ENCODE data around the gene MC3R.

DNA sequence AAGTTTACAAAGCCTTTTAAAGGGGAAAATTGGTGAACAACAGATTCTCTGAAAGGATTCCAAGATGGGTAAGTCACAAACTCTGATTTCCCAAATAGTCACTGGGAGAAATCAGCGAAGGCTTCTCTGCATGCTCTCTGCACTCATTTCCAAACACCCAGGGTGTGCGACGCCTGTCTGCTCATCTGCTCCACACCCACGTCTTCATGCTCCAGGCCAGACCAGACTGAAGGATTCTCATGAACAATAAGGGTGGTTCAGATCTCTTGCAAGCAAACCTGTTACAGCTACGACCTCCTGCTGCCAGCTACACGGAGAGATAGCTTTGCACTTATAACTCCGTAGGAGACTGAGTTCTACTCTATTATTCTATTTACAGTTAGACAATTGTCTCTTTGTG lies 1.4 kb downstream of the MC3R start:
- TF ChIP-seq, protein P1, sequence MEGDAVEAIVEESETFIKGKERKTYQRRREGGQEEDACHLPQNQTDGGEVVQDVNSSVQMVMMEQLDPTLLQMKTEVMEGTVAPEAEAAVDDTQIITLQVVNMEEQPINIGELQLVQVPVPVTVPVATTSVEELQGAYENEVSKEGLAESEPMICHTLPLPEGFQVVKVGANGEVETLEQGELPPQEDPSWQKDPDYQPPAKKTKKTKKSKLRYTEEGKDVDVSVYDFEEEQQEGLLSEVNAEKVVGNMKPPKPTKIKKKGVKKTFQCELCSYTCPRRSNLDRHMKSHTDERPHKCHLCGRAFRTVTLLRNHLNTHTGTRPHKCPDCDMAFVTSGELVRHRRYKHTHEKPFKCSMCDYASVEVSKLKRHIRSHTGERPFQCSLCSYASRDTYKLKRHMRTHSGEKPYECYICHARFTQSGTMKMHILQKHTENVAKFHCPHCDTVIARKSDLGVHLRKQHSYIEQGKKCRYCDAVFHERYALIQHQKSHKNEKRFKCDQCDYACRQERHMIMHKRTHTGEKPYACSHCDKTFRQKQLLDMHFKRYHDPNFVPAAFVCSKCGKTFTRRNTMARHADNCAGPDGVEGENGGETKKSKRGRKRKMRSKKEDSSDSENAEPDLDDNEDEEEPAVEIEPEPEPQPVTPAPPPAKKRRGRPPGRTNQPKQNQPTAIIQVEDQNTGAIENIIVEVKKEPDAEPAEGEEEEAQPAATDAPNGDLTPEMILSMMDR (IDR thresholded peaks at IDR 0.05) = no peak
- no peak for TF ChIP-seq POLR2A (IDR thresholded peaks at IDR 0.05)

Measured in body of pancreas (tissue), 4 donors.